ENCODE data around the gene PCYT1A.

The PCYT1A gene

DNA sequence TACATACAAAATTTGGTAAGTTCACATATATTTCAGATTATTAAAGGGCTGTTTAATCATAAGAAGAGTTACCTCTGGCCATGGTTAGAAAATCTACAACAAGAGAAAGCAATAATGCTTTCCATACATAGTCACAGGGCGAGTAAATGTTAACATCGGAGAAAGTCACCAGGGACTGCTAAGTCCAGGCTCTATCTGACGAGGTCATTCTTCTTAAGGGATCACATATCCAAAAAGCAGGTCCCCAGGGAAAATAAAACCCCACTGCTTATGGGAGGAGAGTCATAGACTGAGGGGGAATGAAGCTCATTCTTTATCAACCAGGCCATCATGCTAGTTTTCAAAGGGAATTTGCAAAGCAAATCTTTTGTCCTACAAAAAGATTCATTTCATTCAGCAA, 3.1 kb downstream of the PCYT1A start:
- TF ChIP-seq, protein P1, sequence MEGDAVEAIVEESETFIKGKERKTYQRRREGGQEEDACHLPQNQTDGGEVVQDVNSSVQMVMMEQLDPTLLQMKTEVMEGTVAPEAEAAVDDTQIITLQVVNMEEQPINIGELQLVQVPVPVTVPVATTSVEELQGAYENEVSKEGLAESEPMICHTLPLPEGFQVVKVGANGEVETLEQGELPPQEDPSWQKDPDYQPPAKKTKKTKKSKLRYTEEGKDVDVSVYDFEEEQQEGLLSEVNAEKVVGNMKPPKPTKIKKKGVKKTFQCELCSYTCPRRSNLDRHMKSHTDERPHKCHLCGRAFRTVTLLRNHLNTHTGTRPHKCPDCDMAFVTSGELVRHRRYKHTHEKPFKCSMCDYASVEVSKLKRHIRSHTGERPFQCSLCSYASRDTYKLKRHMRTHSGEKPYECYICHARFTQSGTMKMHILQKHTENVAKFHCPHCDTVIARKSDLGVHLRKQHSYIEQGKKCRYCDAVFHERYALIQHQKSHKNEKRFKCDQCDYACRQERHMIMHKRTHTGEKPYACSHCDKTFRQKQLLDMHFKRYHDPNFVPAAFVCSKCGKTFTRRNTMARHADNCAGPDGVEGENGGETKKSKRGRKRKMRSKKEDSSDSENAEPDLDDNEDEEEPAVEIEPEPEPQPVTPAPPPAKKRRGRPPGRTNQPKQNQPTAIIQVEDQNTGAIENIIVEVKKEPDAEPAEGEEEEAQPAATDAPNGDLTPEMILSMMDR (IDR thresholded peaks at IDR 0.05; ENCODE audit: extremely low read depth, missing control alignments), result no peak
- no peak for DNase-seq (ENCODE audit: low spot score)

DNA sequence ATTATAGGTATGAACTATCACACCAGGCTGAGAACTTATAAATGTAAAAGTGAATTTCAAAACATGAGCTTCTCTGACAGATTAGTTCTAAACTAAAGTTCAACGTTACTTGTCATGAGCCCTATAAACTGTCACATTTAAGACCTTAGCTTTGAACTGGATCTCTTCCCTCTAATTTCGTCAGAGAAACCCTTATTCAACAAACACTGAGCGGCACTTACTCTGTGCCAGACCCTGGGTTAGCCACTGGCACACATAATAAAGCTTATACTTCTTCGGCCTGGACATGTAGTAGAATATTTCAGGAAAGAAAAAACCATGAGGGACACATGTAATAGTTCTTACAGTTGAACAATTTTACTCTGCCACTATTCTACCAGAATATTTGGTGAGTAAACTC, 5.6 kb downstream of the PCYT1A start:
- TF ChIP-seq, protein P1 (IDR thresholded peaks at IDR 0.05; ENCODE audit: extremely low read depth, missing control alignments), result no peak
- no peak for DNase-seq (ENCODE audit: low spot score)

DNA sequence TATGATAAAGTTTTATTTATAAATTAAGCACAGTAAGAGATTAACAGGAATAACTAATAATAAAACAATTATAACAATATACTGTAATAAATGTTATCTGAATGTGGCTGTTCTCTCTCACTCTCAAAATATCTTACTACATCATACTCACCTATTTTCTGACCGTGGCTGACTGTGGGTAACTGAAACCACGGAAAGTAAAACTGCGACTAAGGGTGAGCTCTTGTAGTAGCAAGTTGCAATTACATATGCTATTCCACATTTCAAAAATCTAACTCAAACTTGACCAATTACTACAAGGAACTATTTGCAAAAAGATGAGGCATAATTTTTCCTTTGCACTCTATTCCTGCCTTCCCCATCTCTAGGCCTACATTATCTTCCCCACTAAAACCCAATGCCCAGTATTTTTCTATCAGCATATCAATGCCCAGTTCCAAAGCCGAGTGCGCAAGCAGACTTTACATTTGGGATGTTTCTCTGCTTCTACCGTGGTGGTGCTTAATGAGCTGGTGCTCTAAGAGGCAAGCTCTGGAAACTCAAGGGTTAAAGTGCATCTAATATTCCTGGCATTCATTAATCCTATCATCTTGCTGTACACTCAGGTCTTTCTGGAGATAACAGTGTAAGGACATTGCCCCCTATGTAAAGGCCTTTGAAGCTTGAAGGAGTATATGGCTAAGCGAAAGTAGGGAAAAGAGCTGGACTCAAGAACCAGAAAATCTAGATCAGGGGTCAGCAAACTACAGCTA, 6.7 kb downstream of the PCYT1A start:
- peak; percentile 59 for DNase-seq (ENCODE audit: low spot score)
- TF ChIP-seq, protein P1 (IDR thresholded peaks at IDR 0.05; ENCODE audit: extremely low read depth, missing control alignments), result no peak

DNA sequence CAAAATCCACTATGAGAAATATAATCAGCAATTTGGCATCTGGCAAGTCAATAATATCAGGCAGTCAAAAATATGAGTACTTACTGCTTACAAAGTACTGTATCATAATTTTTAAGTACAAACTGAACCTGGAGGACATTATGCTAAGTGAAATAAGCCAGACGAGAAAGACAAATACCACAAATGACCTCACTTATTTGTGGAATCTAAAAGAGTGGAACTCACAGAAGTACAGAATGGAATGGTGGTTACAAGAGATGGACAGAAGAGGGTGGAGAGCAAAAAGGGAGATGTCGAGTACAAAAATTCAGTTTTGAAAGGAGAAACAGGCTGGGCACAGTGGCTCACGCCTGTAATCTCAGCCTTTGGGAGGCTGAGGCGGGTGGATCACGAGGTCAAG, 12.4 kb downstream of the PCYT1A start:
- TF ChIP-seq, protein P1 (IDR thresholded peaks at IDR 0.05; ENCODE audit: extremely low read depth, missing control alignments), result no peak
- DNase-seq (ENCODE audit: low spot score), result no peak

DNA sequence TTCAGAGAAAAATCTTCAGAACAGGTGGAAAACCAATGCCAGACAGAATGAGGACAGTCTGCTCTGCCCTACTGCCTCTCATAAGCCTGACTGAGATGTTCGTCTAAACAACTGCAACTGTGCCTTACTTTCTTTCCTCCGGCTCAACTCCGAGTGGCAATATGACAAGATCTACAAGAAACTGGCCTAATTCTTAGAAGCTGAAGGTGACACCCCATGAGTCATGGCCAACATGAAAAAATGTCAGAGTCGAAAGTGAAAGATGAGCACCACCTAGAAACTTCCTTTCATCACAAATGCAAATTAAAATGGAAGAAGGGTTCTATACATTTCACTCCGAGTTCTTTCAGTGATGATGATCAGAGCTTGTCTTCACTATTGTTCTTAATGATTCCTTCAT, 12.9 kb downstream of the PCYT1A start:
- peak; percentile 86 for DNase-seq (ENCODE audit: low spot score)
- TF ChIP-seq, protein P1 (IDR thresholded peaks at IDR 0.05; ENCODE audit: extremely low read depth, missing control alignments), result no peak

DNA sequence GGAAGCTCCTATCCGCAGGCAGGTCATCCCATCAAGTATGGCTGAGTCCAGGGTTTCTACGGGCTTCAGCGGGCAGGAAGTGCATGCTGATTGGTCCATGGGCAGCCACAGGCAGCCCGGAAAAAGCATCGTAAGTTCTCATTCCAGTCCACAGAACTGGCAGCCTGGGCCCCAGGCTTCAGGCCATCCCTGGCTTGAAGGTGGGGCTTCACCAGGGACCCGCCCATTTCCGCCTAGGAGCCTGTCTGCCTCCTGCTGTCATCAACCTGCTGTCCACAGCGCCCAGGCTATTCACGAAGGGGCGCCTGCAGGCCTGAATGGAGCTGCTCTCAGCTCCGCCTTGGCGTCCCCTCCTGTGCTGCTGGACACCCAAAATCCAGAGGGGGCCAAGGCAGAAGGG, 13.9 kb downstream of the PCYT1A start:
- DNase-seq (ENCODE audit: low spot score), result no peak
- TF ChIP-seq, protein P1 (IDR thresholded peaks at IDR 0.05; ENCODE audit: extremely low read depth, missing control alignments), result no peak

DNA sequence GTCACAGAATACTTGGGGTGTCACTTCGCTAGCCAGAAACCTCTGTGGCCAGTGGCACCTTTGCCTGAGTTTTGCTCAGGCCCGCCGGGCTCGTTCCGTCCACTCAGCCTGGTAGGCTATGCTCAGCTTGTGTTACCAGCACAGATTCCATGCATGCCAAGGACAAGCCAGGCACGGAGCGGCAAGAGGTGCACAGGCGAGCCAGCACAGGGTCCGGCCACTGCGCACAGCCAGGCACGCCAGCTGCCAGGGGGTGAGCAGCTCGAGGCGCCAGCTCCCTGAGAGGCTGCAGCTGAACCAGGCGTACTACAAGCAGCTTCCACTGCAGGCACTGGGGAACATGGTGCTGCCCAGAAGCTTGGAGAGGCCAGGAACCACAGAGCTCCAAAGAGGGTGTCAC, 14.7 kb downstream of the PCYT1A start:
- TF ChIP-seq, protein P1 (IDR thresholded peaks at IDR 0.05; ENCODE audit: extremely low read depth, missing control alignments), result no peak
- DNase-seq (ENCODE audit: low spot score), result no peak

Measured in GM20000 (cell line).